Aorta (tissue), 5 donors: ENCODE data around the gene PRR5L. TPM values are rescaled to one million over a fixed set of nuclear protein-coding genes. Genes with fewer than 3 reads are reported as not detected.

ENCODE experiments used
- ATAC-seq: fragments of 200-7000 bp; cut with Tn5 transposase; one replicate; pipeline ENCODE4 v1.9.1; 2022; ENCODE audit warnings: moderate library complexity; ENCODE audit not compliant: low FRiP score
- DNase-seq, 2 donors: peaks; one replicate each; pipeline ENCODE4 v3.0.0-alpha.2; 2020
- H3K27ac ChIP-seq, 2 donors: one replicate each; pipeline ENCODE4 v1.5.1; 2013; ENCODE audit warnings: low read length in 2 of 2, mild to moderate bottlenecking in 2 of 2, moderate library complexity in 2 of 2, control low read depth in 1 of 2, inconsistent platforms in 1 of 2, low read depth in 1 of 2
- H3K27me3 ChIP-seq, 2 donors: one replicate each; pipeline ENCODE4 v1.6.1; 2013; ENCODE audit warnings: control low read depth in 1 of 2, low read length in 1 of 2, mild to moderate bottlenecking in 1 of 2, moderate library complexity in 1 of 2; ENCODE audit not compliant: insufficient read depth in 2 of 2, control insufficient read depth in 1 of 2
- H3K36me3 ChIP-seq, 2 donors: one replicate each; pipeline ENCODE4 v1.6.1; 2013; ENCODE audit warnings: control low read depth in 1 of 2, low read length in 1 of 2, mild to moderate bottlenecking in 1 of 2; ENCODE audit not compliant: insufficient read depth in 2 of 2, control insufficient read depth in 1 of 2
- H3K4me1 ChIP-seq, 2 donors: one replicate each; pipeline ENCODE4 v1.6.1; 2013; ENCODE audit warnings: low read length in 2 of 2, control low read depth in 1 of 2, mild to moderate bottlenecking in 1 of 2, moderate library complexity in 1 of 2; ENCODE audit not compliant: insufficient read depth in 2 of 2, control insufficient read depth in 1 of 2
- H3K4me3 ChIP-seq, 2 donors: one replicate each; pipeline ENCODE4 v1.5.1; 2013; ENCODE audit warnings: low read length in 2 of 2, control low read depth in 1 of 2, mild to moderate bottlenecking in 1 of 2
- H3K9me3 ChIP-seq: one replicate; pipeline ENCODE4 v1.6.1; 2013; ENCODE audit warnings: mild to moderate bottlenecking, low read length; ENCODE audit not compliant: control insufficient read depth
- WGBS, 2 donors: extraction: QIAGEN DNeasy Blood & Tissue Kit; methylation state at CpG; one replicate each; pipeline ENCODE4 v1.1.7; 2013; 5-methylcytosine and 5-hydroxymethylcytosine counted together
- intact Hi-C, 2 donors: fragments of 100-400 bp; cut with DNase I; formaldehyde crosslinking; loops; one replicate each; pipeline versions ENCODE4 v1.14.2 to v1.15.0; 2022
- polyA plus RNA-seq, 2 donors: library from polyadenylated mRNA; stranded (reverse); fragments of 200-250 nt; gene quantifications; one replicate each; pipeline ENCODE4 v1.2.3, GENCODE V29; 2013
- total RNA-seq, 2 donors: library from RNA; stranded (reverse); fragmentation: NEBNext Ultra II Directional; extraction: Animal tissue kit (Norgen Biotek cat#: 25700); gene quantifications; one replicate each; pipeline ENCODE4 v1.2.1, GENCODE V29; 2021
- donor health status: healthy with polysubstance abuse.
- donor health status: Bipolar disorder and iron deficiency.
- donor health status: DM: no; HTN: no; CAD: no.
- donor health status: DM: no; HTN: no; CAD: no.
- donor health status: DM: yes; HTN: yes; CAD: no.

Gene PRR5L
- total and polyA plus RNA-seq, 4 donors: 3.3 to 15.3 (median 5.4) TPM

GRCh38 chr11:36362902-36363301 lies 66.8 kb downstream of the PRR5L start:
- no peaks in the 10 kb centered on the region for H3K9me3 ChIP-seq
- intact Hi-C loops: no loop called here
- H3K4me3 ChIP-seq: no peak overlapping the region
- no peaks in the 10 kb centered on the region for H3K4me1 ChIP-seq
- H3K27me3 ChIP-seq: no peaks in the 10 kb centered on the region
- H3K27ac ChIP-seq: no peak overlapping the region
- 87 to 89% methylated on average over 4 of the region's 4 CpGs for WGBS, 2 donors
- no peak for DNase-seq
- H3K36me3 ChIP-seq: no peaks in the 10 kb centered on the region
- ATAC-seq: no peak

- intact Hi-C loops: no loop called here
- ATAC-seq (no peak), DNase-seq (no peak)
- H3K27ac ChIP-seq: no peak overlapping the region
- H3K27me3 ChIP-seq: no peaks in the 10 kb centered on the region
- no peaks in the 10 kb centered on the region for H3K9me3 ChIP-seq
- H3K36me3 ChIP-seq: no peaks in the 10 kb centered on the region
- H3K4me1 ChIP-seq: no peaks in the 10 kb centered on the region
- WGBS, 2 donors: 86 to 88% methylated on average over 5 of the region's 5 CpGs
- H3K4me3 ChIP-seq: no peak overlapping the region
These were observed 67.5 kb downstream of the PRR5L start for GRCh38 chr11:36363361-36364268.

- ATAC-seq: no peak
- intact Hi-C loops: no loop called here
- no peak for DNase-seq
- H3K4me3 ChIP-seq: no peak overlapping the region
- WGBS, 2 donors: 71 to 78% methylated on average over 10 of the region's 10 CpGs
- H3K36me3 ChIP-seq: no peaks in the 10 kb centered on the region
- H3K4me1 ChIP-seq: no peaks in the 10 kb centered on the region
- H3K27me3 ChIP-seq: no peaks in the 10 kb centered on the region
- H3K9me3 ChIP-seq: no peaks in the 10 kb centered on the region
- no peak overlapping the region for H3K27ac ChIP-seq
These were observed 68.7 kb downstream of the PRR5L start for GRCh38 chr11:36364551-36365325.

GRCh38 chr11:36365907-36366306 lies 69.8 kb downstream of the PRR5L start:
- H3K27me3 ChIP-seq: no peaks in the 10 kb centered on the region
- H3K36me3 ChIP-seq: no peaks in the 10 kb centered on the region
- ATAC-seq: no peak
- H3K4me1 ChIP-seq: no peaks in the 10 kb centered on the region
- no peak overlapping the region for H3K4me3 ChIP-seq
- intact Hi-C loops: no loop called here
- no peak overlapping the region for H3K27ac ChIP-seq
- DNase-seq: no peak
- H3K9me3 ChIP-seq: no peaks in the 10 kb centered on the region

- peaks cover 0 to 6% of the 10 kb centered on the region in 2 donors for H3K4me1 ChIP-seq
- no peaks in the 10 kb centered on the region for H3K9me3 ChIP-seq
- 88 to 89% methylated on average over 9 of the region's 9 CpGs for WGBS, 2 donors
- no peak for DNase-seq
- no peak overlapping the region for H3K27ac ChIP-seq
- H3K27me3 ChIP-seq: no peaks in the 10 kb centered on the region
- intact Hi-C loops: no loop called here
- no peak for ATAC-seq
- H3K36me3 ChIP-seq: no peaks in the 10 kb centered on the region
- H3K4me3 ChIP-seq: no peak overlapping the region
These were observed 72.0 kb downstream of the PRR5L start for GRCh38 chr11:36367806-36368680.

GRCh38 chr11:36371181-36371580 lies 75.1 kb downstream of the PRR5L start:
- 97 to 99% methylated on average over 2 of the region's 2 CpGs for WGBS, 2 donors
- Histone ChIP-seq H3K4me1 (peaks cover 0 to 6% of the 10 kb centered on the region in 2 donors), H3K9me3 (no peaks in the 10 kb centered on the region)

GRCh38 chr11:36371590-36371989 lies 75.5 kb downstream of the PRR5L start:
- intact Hi-C loops: no loop called here
- Histone ChIP-seq H3K27ac (no peak overlapping the region), H3K4me1 (peaks cover 0 to 6% of the 10 kb centered on the region in 2 donors), H3K27me3 (no peaks in the 10 kb centered on the region), H3K4me3 (no peak overlapping the region), H3K36me3 (no peaks in the 10 kb centered on the region), H3K9me3 (no peaks in the 10 kb centered on the region)
- 91 to 94% methylated on average over 7 of the region's 7 CpGs for WGBS, 2 donors
- no peak for DNase-seq
- ATAC-seq: no peak

More at GRCh38 chr11:36371181-36371580, 75.1 kb downstream of the PRR5L start:
- H3K36me3 ChIP-seq: no peaks in the 10 kb centered on the region
- no peak overlapping the region for H3K4me3 ChIP-seq
- DNase-seq: no peak
- intact Hi-C loops: no loop called here
- no peak overlapping the region for H3K27ac ChIP-seq
- H3K27me3 ChIP-seq: no peaks in the 10 kb centered on the region
- ATAC-seq: no peak

GRCh38 chr11:36372101-36372771 lies 76.1 kb downstream of the PRR5L start:
- H3K4me3 ChIP-seq: no peak overlapping the region
- no peaks in the 10 kb centered on the region for H3K36me3 ChIP-seq
- ATAC-seq (peak; percentile 40), DNase-seq (peak in 1 of 2 donors; percentile 59)
- H3K27ac ChIP-seq: no peak overlapping the region
- intact Hi-C loops: no loop called here
- H3K27me3 ChIP-seq: no peaks in the 10 kb centered on the region
- no peaks in the 10 kb centered on the region for H3K9me3 ChIP-seq
- 27 to 33% methylated on average over 6 of the region's 6 CpGs for WGBS, 2 donors
- peaks cover 0 to 6% of the 10 kb centered on the region in 2 donors for H3K4me1 ChIP-seq
